ENCODE data around the gene CCT8. TPM values are rescaled to one million over a fixed set of nuclear protein-coding genes. Genes with fewer than 3 reads are reported as not detected.

The CCT8 gene
- polyA plus RNA-seq, 1 of the 3 experiments (the other 2 are of a cell fraction), result 102 TPM

- H3F3A ChIP-seq (replicated peaks; ENCODE audit: insufficient read depth), result no peaks in the 10 kb centered on the region
- no peaks in the 10 kb centered on the region for H4K20me1 ChIP-seq (ENCODE audit: insufficient read depth)
- CTCF ChIA-PET, result interaction anchor here (0.6 to 2.0 kb wide), 3 partner anchors 13 to 266 kb away, joined by 3 to 7 read pairs (median 3); no protein-coding TSS in a partner anchor
- TF ChIP-seq USF2 (IDR thresholded peaks at IDR 0.05; ENCODE audit: borderline replicate concordance, low read depth, low read length) (no peak), RAD21 (IDR thresholded peaks at IDR 0.05; ENCODE audit: low read length) (no peak), SMC3 (IDR thresholded peaks at IDR 0.05; ENCODE audit: low read depth, low read length) (no peak), ELF1 (IDR thresholded peaks at IDR 0.05) (no peak), JUND (IDR thresholded peaks at IDR 0.05) (no peak), NFIC (IDR thresholded peaks at IDR 0.05; ENCODE audit: borderline replicate concordance) (no peak), TAF1 (IDR thresholded peaks at IDR 0.05; ENCODE audit: borderline replicate concordance, low read depth, low read length) (no peak), GATA2 (CRISPR knock-in tag; IDR thresholded peaks at IDR 0.05) (no peak), RCOR1 (IDR thresholded peaks at IDR 0.05; ENCODE audit: low read length) (no peak), TEAD4 (IDR thresholded peaks at IDR 0.05; ENCODE audit: borderline replicate concordance, insufficient read depth) (no peak), GABPA (IDR thresholded peaks at IDR 0.05; ENCODE audit: low read depth) (no peak), REST (IDR thresholded peaks at IDR 0.05; ENCODE audit: low read depth, low read length) (no peak), RXRA (IDR thresholded peaks at IDR 0.05; ENCODE audit: borderline replicate concordance, low read depth) (no peak)
- TF ChIP-seq, protein P1, sequence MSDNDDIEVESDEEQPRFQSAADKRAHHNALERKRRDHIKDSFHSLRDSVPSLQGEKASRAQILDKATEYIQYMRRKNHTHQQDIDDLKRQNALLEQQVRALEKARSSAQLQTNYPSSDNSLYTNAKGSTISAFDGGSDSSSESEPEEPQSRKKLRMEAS (IDR thresholded peaks at IDR 0.05; ENCODE audit: low read depth), result no peak
- H2AFZ ChIP-seq (ENCODE audit: low read depth), result peak overlapping the region; percentile 32; the same call in 1 of the 2 replicates
- peak overlapping the region; percentile 14; the same call in 1 of the 2 replicates for H3K4me2 ChIP-seq
- H3K4me3 ChIP-seq (ENCODE audit: low read depth in 2 of 2, low read length in 1 of 2), result no peak overlapping the region
- no peaks in the 10 kb centered on the region for H3K36me3 ChIP-seq (replicated peaks in 1 of 2; ENCODE audit: control insufficient read depth in 1 of 2, insufficient read depth in 2 of 2, low read length in 1 of 2)
- POLR2A ChIA-PET, result no interaction called here
- 67% methylated on average over 7 of the region's 7 CpGs for WGBS (ENCODE audit: low lambda C conversion rate)
- no peaks in the 10 kb centered on the region for H3K9me3 ChIP-seq
- H3K79me2 ChIP-seq (ENCODE audit: insufficient read depth), result no peaks in the 10 kb centered on the region
- H3K4me1 ChIP-seq (ENCODE audit: control insufficient read depth in 1 of 2, insufficient read depth in 2 of 2, low read depth in 1 of 2, low read length in 1 of 2), result peaks cover 0 to 15% of the 10 kb centered on the region in 2 experiments; a peak in 1 of 4 replicates
- no peak for DNase-seq
- H3K27me3 ChIP-seq (ENCODE audit: insufficient read depth), result no peaks in the 10 kb centered on the region
- no peak overlapping the region for H3K27ac ChIP-seq (ENCODE audit: low read depth in 2 of 2, low read length in 1 of 2)
- no peaks in the 10 kb centered on the region for H3K9me2 ChIP-seq
- no peak overlapping the region for H3K9ac ChIP-seq
Measured at GRCh38 chr21:29104239-29104708, 30.8 kb upstream of the CCT8 start.
